GM12891 (cell line): ENCODE results near the gene PDHX.

ENCODE experiments used
- PAX5 ChIP-seq: IDR thresholded peaks from 2 replicates; pipeline ENCODE4 v1.6.1; 2011; ENCODE audit warnings: low read length, moderate library complexity, mild to moderate bottlenecking; ENCODE audit not compliant: insufficient read depth, severe bottlenecking
- POLR2A ChIP-seq: IDR thresholded peaks from 2 replicates; pipeline ENCODE4 v1.6.1; 2011; ENCODE audit warnings: low read depth, low read length, control low read depth
- POLR2AphosphoS5 ChIP-seq: IDR thresholded peaks from 2 replicates; pipeline ENCODE4 v1.6.1; 2011; ENCODE audit warnings: low read depth, low read length, control low read depth
- POU2F2 ChIP-seq: IDR thresholded peaks from 2 replicates; pipeline ENCODE4 v1.6.1; 2011; ENCODE audit warnings: low read depth, mild to moderate bottlenecking, control low read depth, low read length, moderate library complexity
- SPI1 ChIP-seq: IDR thresholded peaks from 2 replicates; pipeline ENCODE4 v1.6.1; 2011; ENCODE audit warnings: low read depth, low read length, control low read depth
- TAF1 ChIP-seq: IDR thresholded peaks from 2 replicates; pipeline ENCODE4 v1.6.1; 2011; ENCODE audit warnings: low read depth, low read length, control low read depth

DNA sequence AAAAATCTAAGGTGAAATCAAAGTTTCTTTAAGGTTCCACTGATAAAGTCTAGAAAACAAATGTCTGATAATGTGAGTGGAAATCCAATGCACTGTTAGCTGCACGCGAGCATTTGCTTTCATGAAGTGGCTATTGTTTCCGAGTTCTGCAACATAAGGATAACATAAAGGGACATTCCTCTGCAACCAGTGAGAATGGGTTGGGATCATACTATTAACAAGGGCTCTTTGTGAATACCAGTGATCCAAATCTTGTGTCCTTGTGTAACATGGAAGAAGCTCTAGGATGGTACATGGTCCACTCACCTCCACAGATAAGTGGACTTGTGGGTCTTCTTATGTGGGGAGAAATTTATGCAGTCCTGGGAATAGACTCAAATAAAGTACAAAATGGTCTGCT, 24.8 kb upstream of the PDHX start:
- no peak for TF ChIP-seq TAF1
- no peak for TF ChIP-seq POLR2AphosphoS5
- no peak for TF ChIP-seq POLR2A
- TF ChIP-seq SPI1 = no peak
- no peak for TF ChIP-seq PAX5
- TF ChIP-seq POU2F2 = no peak
